K562 (cell line): ENCODE measurements around the gene COA7. TPM values are rescaled to one million over a fixed set of nuclear protein-coding genes. Genes with fewer than 3 reads are reported as not detected.

Experiments used
- ATAC-seq: fragments of 200-7000 bp; cut with Tn5 transposase; 3 replicates; pipeline ENCODE4 v1.9.1; 2020; ENCODE audit warnings: moderate library complexity
- BruUV-seq: library from RNA; stranded (reverse); fragments of 400-500 nt; replicated peaks from 2 replicates; lab custom pipeline; 2021; lab: Mats Ljungman, UMichigan
- CTCF ChIA-PET: fragments of 300-600 bp; formaldehyde crosslinking; extraction: SDS; loops from one replicate; lab custom pipeline; 2021; ENCODE audit warnings: low intra/inter-chr PET ratio; lab: Yijun Ruan, JAX
- POLR2A ChIA-PET: fragments of 300-600, 350-650 bp; sonication (Branson Sonifier 250); formaldehyde crosslinking; extraction: SDS; loops from one replicate; lab custom pipeline; 2021; ENCODE audit warnings: antibody characterized with exemption, inconsistent platforms; lab: Yijun Ruan, JAX
- DNase-seq, 4 experiments: peaks; one replicate each; pipeline versions ENCODE4 v3.0.0 to v3.0.0-alpha.2; 2011 to 2018; ENCODE audit warnings: low spot score in 3 of 4, mixed read lengths in 3 of 4; ENCODE audit errors: extremely low read depth in 1 of 4
- FAIRE-seq: peaks from 2 replicates; lab custom pipeline; 2011; peaks lifted over from hg19 to GRCh38; lab: Jason Lieb, UNC
- H2AFZ ChIP-seq: 2 replicates; pipeline ENCODE4 v1.6.0; 2011; ENCODE audit warnings: low read depth, low read length, control low read depth, inconsistent platforms
- H3K27ac ChIP-seq: fragments of 200-600 bp; 3 replicates; pipeline ENCODE4 v1.8.0; 2011; ENCODE audit warnings: low read depth, mild to moderate bottlenecking, control low read depth, inconsistent platforms, low read length, moderate library complexity, mixed read lengths; ENCODE audit errors: extremely low read depth
- H3K27me3 ChIP-seq, 2 experiments: fragments of 300-600 bp in 1 of 2; 2 replicates in 1 of 2; 3 replicates in 1 of 2; pipeline versions ENCODE4 v1.6.0 to v1.8.0; 2011; ENCODE audit warnings: inconsistent platforms in 2 of 2, low read length in 2 of 2, mild to moderate bottlenecking in 1 of 2, mixed read lengths in 1 of 2, moderate library complexity in 1 of 2; ENCODE audit not compliant: control insufficient read depth in 2 of 2, insufficient read depth in 2 of 2
- H3K36me3 ChIP-seq: fragments of 300-600 bp; 3 replicates; pipeline ENCODE4 v1.8.0; 2011; ENCODE audit warnings: mild to moderate bottlenecking, low read length, inconsistent platforms; ENCODE audit not compliant: control insufficient read depth, insufficient read depth
- H3K4me1 ChIP-seq, 2 experiments: fragments of 200-600 bp in 1 of 2; replicated peaks in 1 of 2; 2 replicates in 1 of 2; 3 replicates in 1 of 2; pipeline versions ENCODE4 v1.5.1 to v1.8.0; 2011; ENCODE audit warnings: inconsistent platforms in 2 of 2, low read length in 2 of 2, mild to moderate bottlenecking in 1 of 2, mixed read lengths in 1 of 2, moderate library complexity in 1 of 2; ENCODE audit not compliant: control insufficient read depth in 2 of 2, insufficient read depth in 2 of 2
- H3K4me2 ChIP-seq: 2 replicates; pipeline ENCODE4 v1.6.1; 2011; ENCODE audit warnings: low read length, control low read depth, inconsistent platforms, mixed read lengths; ENCODE audit not compliant: insufficient read depth
- H3K4me3 ChIP-seq: fragments of 200-600 bp; sonication (generic), shearing (Covaris generic); 2 replicates; pipeline ENCODE4 v1.5.1; 2016; ENCODE audit warnings: control low read depth, inconsistent platforms
- H3K79me2 ChIP-seq: fragments of 200-600 bp; 3 replicates; pipeline ENCODE4 v1.8.0; 2011; ENCODE audit warnings: low read length, inconsistent platforms; ENCODE audit not compliant: control insufficient read depth, insufficient read depth
- H3K9ac ChIP-seq, 2 experiments: 2 replicates each; pipeline versions ENCODE4 v1.6.0 to v1.6.1; 2011; ENCODE audit warnings: low read depth in 2 of 2, low read length in 2 of 2, control low read depth in 1 of 2, inconsistent platforms in 1 of 2, mild to moderate bottlenecking in 1 of 2, mixed read lengths in 1 of 2; ENCODE audit not compliant: insufficient read depth in 1 of 2
- H3K9me1 ChIP-seq: one replicate; pipeline ENCODE4 v1.6.0; 2011; ENCODE audit warnings: inconsistent platforms, mild to moderate bottlenecking, low read length, moderate library complexity; ENCODE audit not compliant: control insufficient read depth, insufficient read depth
- H3K9me3 ChIP-seq: replicated peaks from 2 replicates; pipeline ENCODE4 v1.5.1; 2011; ENCODE audit warnings: low read depth, low read length, inconsistent platforms; ENCODE audit not compliant: control insufficient read depth, insufficient read depth
- H4K20me1 ChIP-seq: replicated peaks from 2 replicates; pipeline ENCODE4 v1.6.1; 2011; ENCODE audit warnings: low read length, inconsistent platforms, mixed read lengths; ENCODE audit not compliant: control insufficient read depth, insufficient read depth
- BCOR ChIP-seq: fragments of 450-650 bp; IDR thresholded peaks from 2 replicates; pipeline ENCODE4 v1.6.1; 2016
- CBX1 ChIP-seq: sonication (generic); IDR thresholded peaks from 2 replicates; pipeline ENCODE4 v1.6.1; 2016; ENCODE audit warnings: antibody characterized with exemption, low read depth, mild to moderate bottlenecking
- CHD4 ChIP-seq: fragments of 200-600 bp; sonication (generic); IDR thresholded peaks from 3 replicates; pipeline ENCODE4 v1.6.1; 2012; ENCODE audit warnings: low read depth, mild to moderate bottlenecking, mixed read lengths, low read length, inconsistent platforms; ENCODE audit not compliant: insufficient read depth, insufficient replicate concordance, poor library complexity, severe bottlenecking
- E4F1 ChIP-seq: fragments of 250-450 bp; sonication (Bioruptor Pico); IDR thresholded peaks from 2 replicates; pipeline ENCODE4 v1.5.0; 2021; ENCODE audit warnings: mild to moderate bottlenecking, borderline replicate concordance
- ELF4 ChIP-seq: fragments of 450-650 bp; formaldehyde crosslinking; IDR thresholded peaks from 2 replicates; pipeline ENCODE4 v1.4.0; 2022; ENCODE audit warnings: missing genetic modification characterization
- KAT8 ChIP-seq: fragments of 450-650 bp; IDR thresholded peaks from 2 replicates; pipeline ENCODE4 v1.6.1; 2016; ENCODE audit warnings: low read depth, mild to moderate bottlenecking
- NR4A1 ChIP-seq, 2 experiments: fragments of 250-450 bp in 1 of 2; fragments of 450-650 bp in 1 of 2; sonication (Bioruptor Pico) in 1 of 2; IDR thresholded peaks; 2 replicates each; pipeline versions ENCODE4 v1.4.0 to v1.6.1; 2016 to 2020; ENCODE audit warnings: mild to moderate bottlenecking in 2 of 2, missing compliant biosample characterization in 1 of 2, missing genetic modification characterization in 1 of 2, moderate library complexity in 1 of 2
- TARDBP ChIP-seq: fragments of 450-650 bp; IDR thresholded peaks from 2 replicates; pipeline ENCODE4 v1.6.1; 2016
- ZHX1 ChIP-seq: fragments of 150-350 bp; conservative IDR thresholded peaks from 2 replicates; pipeline ENCODE4 v1.6.1; 2014; ENCODE audit warnings: low read length
- ZNF253 ChIP-seq: fragments of 250-450 bp; sonication (Bioruptor Pico); conservative IDR thresholded peaks from 2 replicates; pipeline ENCODE4 v1.6.1; 2021; ENCODE audit warnings: mild to moderate bottlenecking
- WGBS: fragments of 100-300 bp; shearing (Covaris generic); methylation state at CpG from one replicate; pipeline ENCODE4 v1.1.6; 2016; ENCODE audit warnings: low coverage, mixed read lengths; ENCODE audit not compliant: insufficient coverage; ENCODE audit errors: missing lambda C conversion rate; 5-methylcytosine and 5-hydroxymethylcytosine counted together
- in situ Hi-C: fragments of 300-500 bp; cut with MboI; formaldehyde crosslinking; loops from 4 replicates; pipeline ENCODE4 v1.15.0; 2018; ENCODE audit warnings: inconsistent platforms, mixed read lengths
- intact Hi-C: fragments of 100-400 bp; cut with micrococcal nuclease; formaldehyde crosslinking; loops from 2 replicates; pipeline ENCODE4 v1.14.2; 2022
- polyA plus RNA-seq, 8 experiments: library from polyadenylated mRNA; depleted of rRNA in 4 of 8; stranded (reverse) in 5 of 8; unstranded in 3 of 8; fragments of >200 nt; fragmentation: Nextera tagmentation in 2 of 8; fragmentation: Illumina TruSeq in 1 of 8; extraction: Ambion mirVana in 2 of 8; extraction: Trizol in 1 of 8; gene quantifications; 2 replicates each; pipeline versions ENCODE4 v1.2.1 to v1.2.3, GENCODE V29; 2011 to 2014; ENCODE audit warnings: inconsistent platforms in 1 of 8, missing spikeins in 1 of 8
- total RNA-seq, 7 experiments: library from RNA; depleted of rRNA in 6 of 7; stranded (reverse); fragments of >200 nt in 6 of 7; fragmentation: Illumina TruSeq in 2 of 7; extraction: Trizol in 2 of 7; gene quantifications; 2 replicates each; pipeline versions ENCODE4 v1.2.1 to v1.2.3, GENCODE V29; 2011 to 2021; ENCODE audit warnings: low replicate concordance in 1 of 7

COA7 gene
- total and polyA plus RNA-seq, 9 of the 15 experiments (the other 6 are each of a cell fraction or from before 2014, with no cell fraction given) = 19.4 to 82.8 (median 51.0) TPM

GRCh38 chr1:52673513-52673912 is 24.6 kb downstream of the COA7 start:
- no peak for FAIRE-seq
- intact Hi-C loops (no loop called here), in situ Hi-C loops (no loop called here)
- H4K20me1 ChIP-seq = no peaks in the 10 kb centered on the region
- POLR2A ChIA-PET = interaction anchor here (0.8 kb wide), 1 partner anchor 39 kb away, joined by 3 read pairs; no protein-coding TSS in a partner anchor
- no peak overlapping the region for H3K4me2 ChIP-seq
- peaks cover 0 to 22% of the 10 kb centered on the region in 2 experiments; a peak in 4 of 5 replicates for H3K4me1 ChIP-seq
- no peak for DNase-seq
- H3K4me3 ChIP-seq = no peak overlapping the region
- no peak for ATAC-seq
- WGBS = 73% methylated on average over 4 of the region's 4 CpGs
- no peaks in the 10 kb centered on the region for H3K79me2 ChIP-seq
- no peak overlapping the region for H3K27ac ChIP-seq
- H3K9me1 ChIP-seq = no peaks in the 10 kb centered on the region
- no peaks in the 10 kb centered on the region for H3K9me3 ChIP-seq
- no TSS peak for BruUV-seq
- CTCF ChIA-PET = no interaction called here
- no peaks in the 10 kb centered on the region for H3K27me3 ChIP-seq
- H3K36me3 ChIP-seq = no peaks in the 10 kb centered on the region
- no peak overlapping the region for H2AFZ ChIP-seq
- H3K9ac ChIP-seq = no peak overlapping the region
- TF ChIP-seq E4F1 (no peak), ELF4 (CRISPR knock-in tag) (no peak), ZHX1 (no peak), NR4A1 (CRISPR knock-in tag; IDR thresholded peaks at IDR 0.05) (no peak), NR4A1 (tag; IDR thresholded peaks at IDR 0.05) (no peak), BCOR (peak; percentile 95), CBX1 (0 out of 2 replicates have a peak, but pooled peaks have one; percentile 68), TARDBP (no peak), CHD4 (peak; percentile 60), ZNF253 (CRISPR knock-in tag) (no peak), KAT8 (no peak)
